ENCODE data around the gene CIC.

- TF ChIP-seq, protein P1, sequence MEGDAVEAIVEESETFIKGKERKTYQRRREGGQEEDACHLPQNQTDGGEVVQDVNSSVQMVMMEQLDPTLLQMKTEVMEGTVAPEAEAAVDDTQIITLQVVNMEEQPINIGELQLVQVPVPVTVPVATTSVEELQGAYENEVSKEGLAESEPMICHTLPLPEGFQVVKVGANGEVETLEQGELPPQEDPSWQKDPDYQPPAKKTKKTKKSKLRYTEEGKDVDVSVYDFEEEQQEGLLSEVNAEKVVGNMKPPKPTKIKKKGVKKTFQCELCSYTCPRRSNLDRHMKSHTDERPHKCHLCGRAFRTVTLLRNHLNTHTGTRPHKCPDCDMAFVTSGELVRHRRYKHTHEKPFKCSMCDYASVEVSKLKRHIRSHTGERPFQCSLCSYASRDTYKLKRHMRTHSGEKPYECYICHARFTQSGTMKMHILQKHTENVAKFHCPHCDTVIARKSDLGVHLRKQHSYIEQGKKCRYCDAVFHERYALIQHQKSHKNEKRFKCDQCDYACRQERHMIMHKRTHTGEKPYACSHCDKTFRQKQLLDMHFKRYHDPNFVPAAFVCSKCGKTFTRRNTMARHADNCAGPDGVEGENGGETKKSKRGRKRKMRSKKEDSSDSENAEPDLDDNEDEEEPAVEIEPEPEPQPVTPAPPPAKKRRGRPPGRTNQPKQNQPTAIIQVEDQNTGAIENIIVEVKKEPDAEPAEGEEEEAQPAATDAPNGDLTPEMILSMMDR (CRISPR knock-in tag; IDR thresholded peaks at IDR 0.05) = no peak
- TF ChIP-seq RNF219 (CRISPR knock-in tag; IDR thresholded peaks at IDR 0.05) (no peak), AFF4 (CRISPR knock-in tag; IDR thresholded peaks at IDR 0.05) (no peak), TAF1 (CRISPR knock-in tag; IDR thresholded peaks at IDR 0.05) (no peak)
These were observed 61.2 kb downstream of the CIC start for GRCh38 chr19:42330241-42330711.
